Hepatic stellate cell (primary cell): Measurements from ENCODE around the gene DOCK2.

Experiments used
- DNase-seq: peaks from one replicate; pipeline ENCODE4 v3.0.0; 2011; ENCODE audit warnings: low spot score

The DOCK2 gene

GRCh38 chr5:169688106-169688505 is 51.0 kb downstream of the DOCK2 start:
- no peak for DNase-seq

GRCh38 chr5:169691471-169691870 is 54.4 kb downstream of the DOCK2 start:
- no peak for DNase-seq

DNA sequence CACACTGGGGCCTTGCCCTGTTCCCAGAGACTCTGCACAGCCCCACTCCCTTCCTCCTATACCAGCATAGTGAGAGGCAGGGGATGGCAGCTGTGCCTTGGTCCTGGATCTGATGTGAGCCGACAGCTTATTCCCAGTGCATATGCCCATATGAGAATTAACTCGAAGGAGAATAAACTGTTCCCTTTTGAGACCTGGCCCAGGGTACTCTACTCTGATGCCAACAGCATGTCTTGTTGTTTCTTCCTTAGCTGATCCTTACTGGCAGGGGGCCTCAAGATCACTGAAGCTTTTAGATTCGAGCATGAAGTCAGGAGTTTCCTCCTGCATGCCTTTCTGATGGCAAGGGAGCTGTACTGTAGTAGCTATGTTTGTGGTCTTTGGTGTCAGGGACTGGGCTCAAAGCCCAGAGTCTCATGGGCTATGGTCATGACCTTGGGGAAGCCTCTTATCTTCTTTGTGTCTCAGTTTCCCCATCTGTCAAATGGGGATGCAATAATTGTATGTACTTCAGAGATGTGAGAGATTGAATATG is 57.1 kb downstream of the DOCK2 start:
- DNase-seq = no peak

GRCh38 chr5:169695025-169695625 is 58.0 kb downstream of the DOCK2 start:
- no peak for DNase-seq

GRCh38 chr5:169695919-169696490 is 58.9 kb downstream of the DOCK2 start:
- DNase-seq = peak; percentile 74

GRCh38 chr5:169696621-169697510 is 59.8 kb downstream of the DOCK2 start:
- no peak for DNase-seq

GRCh38 chr5:169697511-169697890 is 60.4 kb downstream of the DOCK2 start:
- DNase-seq = no peak

DNA sequence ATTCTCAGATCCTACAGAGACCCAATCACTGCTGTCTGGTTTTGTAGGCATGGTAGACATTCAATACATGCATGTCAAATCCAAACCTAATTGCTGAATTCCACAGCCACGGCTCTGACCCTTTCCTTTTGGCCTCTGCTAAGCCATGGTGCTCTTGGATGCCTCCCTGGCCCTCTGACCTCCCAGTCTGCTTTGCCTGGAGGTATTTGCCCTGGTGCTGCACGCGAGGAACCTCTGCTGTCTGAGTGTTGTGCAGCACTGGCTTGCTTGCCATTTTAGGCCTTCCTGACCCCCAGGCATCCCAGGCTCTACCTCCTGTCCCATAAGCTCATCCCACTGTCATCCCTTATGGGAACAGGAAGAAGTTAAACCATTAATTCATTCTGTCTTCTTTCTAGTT is 60.9 kb downstream of the DOCK2 start:
- DNase-seq = no peak

DNA sequence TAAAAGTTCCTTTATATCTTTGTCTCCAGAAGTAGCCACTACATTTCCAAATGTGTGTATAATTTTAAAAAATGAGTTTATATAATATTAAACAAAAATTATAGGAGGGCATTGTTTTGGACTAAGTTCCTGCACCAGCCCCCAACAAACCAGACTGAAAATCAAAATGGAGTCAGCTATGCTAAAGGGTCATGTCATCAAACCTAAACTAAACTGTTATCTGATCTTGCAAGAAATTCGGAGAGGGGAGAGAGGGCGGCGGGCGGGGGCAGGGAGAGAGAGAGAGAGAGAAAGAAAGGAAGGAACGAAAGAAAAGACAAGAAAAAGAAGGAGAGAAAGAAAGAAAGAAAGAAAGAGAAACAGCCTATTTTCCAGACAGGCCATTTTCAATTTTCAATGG is 63.5 kb downstream of the DOCK2 start:
- DNase-seq = no peak

DNA sequence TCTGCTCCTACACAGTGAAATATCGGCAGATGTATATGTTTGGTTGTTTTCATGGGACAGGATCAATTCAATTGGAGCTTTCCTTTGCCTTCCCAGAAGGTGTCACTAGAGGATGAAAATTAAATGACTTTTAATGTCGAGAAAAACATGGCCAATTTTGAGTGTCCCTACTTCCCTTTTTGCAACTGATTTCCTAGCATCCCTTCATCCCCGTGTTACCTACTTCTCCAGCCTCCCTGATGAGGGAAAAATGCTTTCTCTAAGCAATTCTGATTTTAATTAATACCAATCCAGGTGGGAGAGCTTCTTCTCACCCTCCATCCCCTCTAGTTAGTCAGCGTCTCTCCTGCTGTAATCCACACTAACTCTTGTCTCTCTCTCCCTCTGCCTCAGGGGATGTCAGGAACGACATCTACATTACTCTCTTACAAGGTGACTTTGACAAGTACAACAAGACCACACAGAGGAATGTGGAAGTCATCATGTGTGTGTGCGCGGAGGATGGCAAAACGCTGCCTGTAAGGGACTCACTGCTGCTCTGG is 64.9 kb downstream of the DOCK2 start:
- DNase-seq = peak; percentile 24

DNA sequence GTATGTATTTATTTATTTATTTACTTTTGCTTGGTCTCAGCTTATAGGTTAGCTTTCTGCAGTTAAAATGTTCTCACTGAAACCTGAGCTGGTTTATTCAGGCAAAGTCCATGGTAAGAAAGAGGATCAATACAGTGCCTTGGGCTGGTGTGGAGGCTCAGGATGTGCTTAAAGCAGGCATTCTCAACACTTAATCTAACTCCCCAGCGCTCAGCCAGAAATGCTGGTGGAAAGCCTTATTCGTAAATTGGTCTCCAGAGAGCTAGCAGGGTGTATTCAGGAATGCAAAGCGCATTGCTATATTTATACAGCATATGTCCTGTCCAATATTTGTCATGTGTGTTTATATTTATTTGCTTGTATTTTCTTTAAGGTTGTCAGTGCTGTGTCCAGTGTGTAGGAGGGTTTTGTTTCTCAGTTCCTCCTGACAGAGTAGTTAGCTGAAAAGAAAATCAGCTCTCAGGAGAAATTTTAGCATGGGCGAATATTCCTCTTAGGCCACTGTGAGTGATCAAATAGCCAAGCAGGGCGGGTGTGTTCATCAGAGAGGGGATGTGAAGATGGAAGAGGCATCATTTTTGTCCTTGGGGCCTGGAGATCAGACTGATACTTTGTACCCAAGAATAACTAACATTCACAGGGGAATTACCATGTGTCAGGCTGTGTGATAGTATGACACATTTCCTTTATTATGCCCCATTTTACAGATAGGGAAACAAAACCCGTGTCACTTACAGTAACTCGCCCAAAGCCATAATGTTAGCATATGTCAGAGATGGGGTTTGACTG is 65.8 kb downstream of the DOCK2 start:
- no peak for DNase-seq

GRCh38 chr5:169703813-169704212 is 66.7 kb downstream of the DOCK2 start:
- DNase-seq = no peak

DNA sequence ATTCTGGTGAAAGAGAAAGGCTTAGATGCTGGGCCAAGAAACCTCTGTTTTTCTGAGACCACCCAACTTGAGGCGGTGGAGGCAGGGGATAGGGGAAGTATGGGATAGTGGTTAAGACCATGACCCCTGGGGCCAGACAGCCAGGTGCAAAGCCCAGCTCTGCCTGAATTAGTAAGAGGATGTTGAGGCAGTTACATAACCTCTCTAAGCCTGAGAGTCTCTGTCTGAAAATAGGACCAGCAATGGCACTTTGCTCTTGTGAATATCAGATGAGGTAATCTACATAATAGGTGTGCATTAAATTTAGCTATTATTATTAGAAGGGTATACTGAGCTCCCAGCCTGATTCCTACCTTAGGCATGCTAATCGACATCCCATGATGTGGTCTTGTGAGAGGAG is 68.2 kb downstream of the DOCK2 start:
- DNase-seq = no peak

DNA sequence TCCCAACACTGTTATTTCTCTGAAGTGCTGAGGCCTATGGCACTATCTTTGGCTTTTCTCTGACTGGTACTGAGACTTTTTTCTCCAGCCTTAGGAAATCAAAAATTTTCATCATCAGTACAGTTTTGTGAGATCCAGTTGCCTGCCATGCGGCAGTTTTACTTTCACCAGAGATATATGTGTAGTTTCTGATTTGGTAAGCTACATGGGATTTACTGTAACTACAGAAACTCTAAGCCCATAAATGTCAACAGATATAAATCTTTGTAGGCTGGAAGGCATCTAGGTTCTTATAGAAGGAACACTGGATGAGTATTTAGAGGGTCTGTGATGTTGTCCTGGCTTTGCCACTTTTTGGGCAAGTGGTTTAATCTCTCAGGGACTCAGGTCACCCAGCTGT is 69.0 kb downstream of the DOCK2 start:
- DNase-seq = no peak

- peak; percentile 54 for DNase-seq
Measured at GRCh38 chr5:169706758-169707450, 69.8 kb downstream of the DOCK2 start.

- no peak for DNase-seq
Measured at GRCh38 chr5:169707686-169708085, 70.6 kb downstream of the DOCK2 start.

- DNase-seq = no peak
Measured at GRCh38 chr5:169710675-169711074, 73.6 kb downstream of the DOCK2 start.

DNA sequence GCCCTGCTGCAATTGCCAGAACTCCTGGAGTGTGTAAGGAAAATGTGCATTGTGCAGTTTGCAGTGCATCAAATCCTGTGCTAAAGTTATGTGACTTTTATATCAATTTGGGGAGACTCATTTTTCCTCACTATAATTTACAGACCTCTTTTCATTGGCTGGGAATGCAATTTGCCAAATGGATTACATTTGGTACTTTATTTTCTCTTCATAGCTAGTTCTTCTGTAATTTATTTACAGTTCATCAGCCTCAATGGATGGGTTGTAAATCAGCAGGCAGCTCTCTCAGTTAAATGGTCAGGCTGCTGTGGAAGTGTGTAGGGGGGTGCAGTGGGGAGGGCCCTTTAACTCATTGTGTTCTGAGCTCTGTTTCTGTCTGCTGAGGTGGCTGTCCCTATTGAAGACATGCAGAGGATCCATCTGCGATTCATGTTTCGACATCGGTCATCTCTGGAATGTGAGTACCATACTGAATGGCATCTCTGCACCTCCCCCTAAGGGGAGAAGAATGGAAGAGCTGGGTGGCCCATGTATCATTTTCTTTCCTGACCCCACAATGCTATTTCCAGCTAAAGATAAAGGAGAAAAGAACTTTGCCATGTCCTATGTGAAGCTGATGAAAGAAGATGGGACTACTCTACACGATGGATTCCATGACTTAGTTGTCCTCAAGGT is 74.6 kb downstream of the DOCK2 start:
- no peak for DNase-seq

DNA sequence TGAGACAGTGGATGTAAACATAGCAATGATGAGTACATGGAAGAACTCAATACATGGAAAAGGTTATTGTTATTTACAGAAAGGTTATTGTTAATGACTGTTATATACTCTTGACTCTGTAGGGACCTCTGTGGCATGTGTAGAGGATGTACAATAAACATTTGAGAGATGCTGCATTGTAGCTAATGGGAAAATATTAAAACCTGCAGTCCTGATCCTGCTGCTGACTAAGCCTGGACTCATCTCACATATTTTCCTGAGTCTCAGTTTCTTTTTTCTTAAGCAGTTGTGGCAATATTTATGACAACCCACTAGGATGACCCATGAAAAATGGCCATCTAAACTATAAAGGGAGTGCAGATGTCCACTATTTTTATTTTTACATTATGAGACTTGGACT is 75.4 kb downstream of the DOCK2 start:
- no peak for DNase-seq

- DNase-seq = no peak
Measured at GRCh38 chr5:169716287-169716686, 79.2 kb downstream of the DOCK2 start.

DNA sequence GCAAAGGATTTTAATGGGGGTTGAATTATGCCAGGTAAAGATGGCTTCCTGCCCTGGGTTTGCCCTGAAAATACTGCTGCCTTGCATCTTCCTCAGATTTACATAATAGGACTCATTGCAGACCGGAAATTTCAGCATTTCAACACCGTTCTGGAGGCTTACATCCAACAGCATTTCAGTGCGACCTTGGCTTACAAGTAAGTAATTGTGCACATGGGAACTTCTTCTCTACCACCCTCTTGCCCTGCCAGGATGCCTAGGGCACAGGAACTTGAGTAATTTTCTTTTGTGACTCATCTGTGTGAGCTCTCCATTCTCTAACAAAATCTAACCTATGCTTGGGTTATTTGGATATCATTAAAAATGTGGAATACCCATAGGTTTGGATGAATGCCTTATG is 80.2 kb downstream of the DOCK2 start:
- no peak for DNase-seq
